HG02759 (cell line): ENCODE results near the gene SPSB4.
"Not testable (repeated sequence)": the region's sequence is repeated elsewhere in the genome, so short reads cannot be mapped to it uniquely, and the experiment has no call there.

Source experiments
- ATAC-seq: cut with Tn5 transposase; IDR thresholded peaks from one replicate; pipeline ENCODE4 v1.9.1; 2021; ENCODE audit warnings: mild to moderate bottlenecking, moderate library complexity; ENCODE audit not compliant: unreplicated experiment

The SPSB4 gene

GRCh38 chr3:141050576-141051442, at the start of gene SPSB4:
Gene SPSB4 (plus strand): TSS chr3:141051347. CDS start chr3:141066105, 14,758 bp downstream.
- ATAC-seq = no peak

GRCh38 chr3:141006344-141006743, 44.8 kb upstream of the SPSB4 start:
- no peak for ATAC-seq

GRCh38 chr3:141009496-141009895, 41.7 kb upstream of the SPSB4 start:
- no peak for ATAC-seq

- no peak for ATAC-seq
These were observed 39.7 kb upstream of the SPSB4 start for GRCh38 chr3:141011232-141011996.

GRCh38 chr3:141011997-141012262, 39.2 kb upstream of the SPSB4 start:
- no peak for ATAC-seq

- no peak for ATAC-seq
These were observed 38.6 kb upstream of the SPSB4 start for GRCh38 chr3:141012571-141012970.

- no peak for ATAC-seq
These were observed 35.7 kb upstream of the SPSB4 start for GRCh38 chr3:141015481-141015880.

GRCh38 chr3:141017366-141018322, 33.5 kb upstream of the SPSB4 start:
- ATAC-seq = not testable (repeated sequence)

GRCh38 chr3:141019244-141019643, 31.9 kb upstream of the SPSB4 start:
- ATAC-seq = no peak

GRCh38 chr3:141020143-141020830, 30.9 kb upstream of the SPSB4 start:
- no peak for ATAC-seq

- ATAC-seq = no peak
These were observed 29.9 kb upstream of the SPSB4 start for GRCh38 chr3:141021261-141021660.

GRCh38 chr3:141030296-141030695, 20.9 kb upstream of the SPSB4 start:
- no peak for ATAC-seq

- no peak for ATAC-seq
These were observed 11.6 kb upstream of the SPSB4 start for GRCh38 chr3:141039589-141039988.

- ATAC-seq = peak; percentile 55
These were observed 6.2 kb upstream of the SPSB4 start for GRCh38 chr3:141044695-141045641.

GRCh38 chr3:141045849-141046248, 5.3 kb upstream of the SPSB4 start:
- no peak for ATAC-seq

- ATAC-seq = no peak
These were observed 4.0 kb upstream of the SPSB4 start for GRCh38 chr3:141047168-141047567.

GRCh38 chr3:141049681-141050080, 1.5 kb upstream of the SPSB4 start:
- ATAC-seq = no peak

GRCh38 chr3:141051443-141052200, 475 bp downstream of the SPSB4 start:
- ATAC-seq = no peak
